Adrenal gland (tissue), 5 donors: ENCODE results near the gene CFAP45.

Experiments
- POLR2A ChIP-seq, 2 donors: fragments of 450-650 bp; IDR thresholded peaks; one replicate each; pipeline ENCODE4 v1.6.1; 2017; ENCODE audit warnings: antibody characterized with exemption in 2 of 2, mild to moderate bottlenecking in 2 of 2, moderate library complexity in 1 of 2
- TF ChIP-seq, protein P1 (sequence below), 6 experiments: fragments of 450-650 bp in 4 of 6; fragments of 200-600 bp in 2 of 6; sonication (generic) in 1 of 6; IDR thresholded peaks; 1 replicate in 5 of 6; 2 replicates in 1 of 6; pipeline versions ENCODE4 v1.5.1 to v1.8.0; 2016 to 2021; ENCODE audit warnings: antibody characterized with exemption in 6 of 6, mild to moderate bottlenecking in 2 of 6, moderate library complexity in 1 of 6
- donor health status: DM: no; HTN: no; CAD: no.

DNA sequence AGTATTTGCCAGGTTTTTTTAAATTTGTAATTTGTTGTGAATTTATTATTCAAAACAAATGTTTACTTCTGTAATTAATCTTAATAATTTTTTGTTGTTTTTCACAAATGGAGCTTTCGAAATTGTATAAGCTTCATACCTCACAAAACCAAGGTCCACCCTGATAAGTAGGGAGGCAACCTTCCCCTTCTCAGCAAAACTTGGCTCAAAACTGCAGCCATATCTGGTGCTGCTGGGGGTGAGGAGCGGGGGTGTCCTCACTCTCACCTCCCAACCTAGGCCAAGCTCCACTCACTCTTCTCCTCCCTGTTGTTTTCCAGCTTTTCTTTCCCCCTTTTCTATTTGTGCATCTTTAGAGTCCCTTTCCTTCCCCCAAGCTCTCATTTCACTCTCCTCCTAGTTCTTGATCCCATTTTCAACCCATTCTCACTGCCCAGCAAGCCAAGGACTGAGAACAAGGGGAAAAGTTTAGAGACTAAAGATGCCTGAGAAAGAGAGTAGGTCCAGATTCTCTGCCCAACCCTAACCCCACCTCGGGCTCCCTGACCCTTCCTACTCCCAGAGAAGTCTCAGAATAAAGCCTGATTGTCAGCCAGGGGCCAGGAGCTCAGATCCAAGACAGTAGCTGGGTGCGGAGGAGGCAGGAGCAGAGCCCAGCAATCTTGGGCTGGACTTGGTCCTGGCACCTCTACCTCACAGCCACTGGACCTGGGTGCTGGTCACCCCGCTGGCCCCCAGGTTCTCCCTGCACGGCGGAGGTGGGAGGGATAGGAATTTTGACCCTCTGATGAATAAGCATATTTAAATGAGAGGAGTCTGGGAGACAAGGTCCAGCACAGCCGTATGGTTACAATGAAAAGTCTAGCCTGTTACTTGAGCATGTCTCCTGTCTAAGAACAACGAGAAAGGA lies 8.3 kb upstream of the CFAP45 start:
- TF ChIP-seq, protein P1, sequence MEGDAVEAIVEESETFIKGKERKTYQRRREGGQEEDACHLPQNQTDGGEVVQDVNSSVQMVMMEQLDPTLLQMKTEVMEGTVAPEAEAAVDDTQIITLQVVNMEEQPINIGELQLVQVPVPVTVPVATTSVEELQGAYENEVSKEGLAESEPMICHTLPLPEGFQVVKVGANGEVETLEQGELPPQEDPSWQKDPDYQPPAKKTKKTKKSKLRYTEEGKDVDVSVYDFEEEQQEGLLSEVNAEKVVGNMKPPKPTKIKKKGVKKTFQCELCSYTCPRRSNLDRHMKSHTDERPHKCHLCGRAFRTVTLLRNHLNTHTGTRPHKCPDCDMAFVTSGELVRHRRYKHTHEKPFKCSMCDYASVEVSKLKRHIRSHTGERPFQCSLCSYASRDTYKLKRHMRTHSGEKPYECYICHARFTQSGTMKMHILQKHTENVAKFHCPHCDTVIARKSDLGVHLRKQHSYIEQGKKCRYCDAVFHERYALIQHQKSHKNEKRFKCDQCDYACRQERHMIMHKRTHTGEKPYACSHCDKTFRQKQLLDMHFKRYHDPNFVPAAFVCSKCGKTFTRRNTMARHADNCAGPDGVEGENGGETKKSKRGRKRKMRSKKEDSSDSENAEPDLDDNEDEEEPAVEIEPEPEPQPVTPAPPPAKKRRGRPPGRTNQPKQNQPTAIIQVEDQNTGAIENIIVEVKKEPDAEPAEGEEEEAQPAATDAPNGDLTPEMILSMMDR (IDR thresholded peaks at IDR 0.05): no peak
- TF ChIP-seq POLR2A (IDR thresholded peaks at IDR 0.05): no peak
